ENCODE results near the gene RNU7-1. TPM values are rescaled to one million over a fixed set of nuclear protein-coding genes. Genes with fewer than 3 reads are reported as not detected.
A peak's percentile ranks its signal among the peaks of the same experiment; 100 is the strongest.

RNU7-1 gene
- total RNA-seq, 1 donor from 2014 or later: not detected

DNA sequence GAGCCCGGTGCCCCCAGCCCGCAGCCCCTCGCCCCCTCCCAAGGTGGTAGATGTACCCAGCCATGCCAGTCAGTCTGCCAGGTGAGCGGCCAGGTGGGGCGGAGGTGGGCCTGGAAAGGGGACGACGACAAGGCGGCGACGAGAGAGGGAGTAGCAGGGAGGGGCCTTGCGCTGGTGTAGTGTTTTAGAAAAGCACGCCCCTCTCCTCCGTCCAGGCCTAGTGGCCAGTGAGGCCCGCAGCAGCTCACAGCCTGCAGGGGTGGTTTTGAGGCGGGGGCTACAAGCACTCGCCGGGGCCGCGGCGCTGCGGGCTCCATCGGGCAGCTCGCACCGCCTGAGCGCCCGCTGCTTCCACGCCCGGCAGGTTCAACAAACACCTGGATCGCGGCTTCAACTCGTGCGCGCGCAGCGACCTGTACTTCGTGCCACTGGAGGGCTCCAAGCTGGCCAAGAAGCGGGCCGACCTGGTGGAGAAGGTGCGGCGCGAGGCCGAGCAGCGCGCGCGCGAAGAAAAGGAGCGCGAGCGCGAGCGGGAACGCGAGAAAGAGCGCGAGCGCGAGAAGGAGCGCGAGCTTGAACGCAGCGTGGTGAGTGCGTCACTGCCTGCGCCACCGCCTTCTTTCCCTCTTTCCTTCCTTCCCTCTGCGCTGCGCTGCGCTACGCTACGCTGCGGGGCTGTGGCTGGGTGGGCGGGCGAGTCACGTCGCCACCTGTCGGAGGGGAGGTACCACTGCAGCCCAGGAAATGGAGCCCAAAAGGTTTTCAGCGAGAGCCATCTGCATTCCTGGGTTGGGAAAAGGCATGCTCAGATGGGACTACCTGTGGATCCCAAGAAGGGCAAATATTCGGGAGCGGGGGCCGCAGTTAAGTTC lies 5.9 kb upstream of the RNU7-1 start:
- Mint-ChIP-seq H3K4me3 (peak overlapping the region; percentile 90), H3K36me3 (peaks cover 46% of the 10 kb centered on the region), H3K27ac (peak overlapping the region; percentile 94), H3K4me1 (ENCODE audit: unreplicated experiment) (peaks cover 25% of the 10 kb centered on the region), H3K27me3 (no peaks in the 10 kb centered on the region), H3K9me3 (no peaks in the 10 kb centered on the region)
- TF ChIP-seq, protein P1, sequence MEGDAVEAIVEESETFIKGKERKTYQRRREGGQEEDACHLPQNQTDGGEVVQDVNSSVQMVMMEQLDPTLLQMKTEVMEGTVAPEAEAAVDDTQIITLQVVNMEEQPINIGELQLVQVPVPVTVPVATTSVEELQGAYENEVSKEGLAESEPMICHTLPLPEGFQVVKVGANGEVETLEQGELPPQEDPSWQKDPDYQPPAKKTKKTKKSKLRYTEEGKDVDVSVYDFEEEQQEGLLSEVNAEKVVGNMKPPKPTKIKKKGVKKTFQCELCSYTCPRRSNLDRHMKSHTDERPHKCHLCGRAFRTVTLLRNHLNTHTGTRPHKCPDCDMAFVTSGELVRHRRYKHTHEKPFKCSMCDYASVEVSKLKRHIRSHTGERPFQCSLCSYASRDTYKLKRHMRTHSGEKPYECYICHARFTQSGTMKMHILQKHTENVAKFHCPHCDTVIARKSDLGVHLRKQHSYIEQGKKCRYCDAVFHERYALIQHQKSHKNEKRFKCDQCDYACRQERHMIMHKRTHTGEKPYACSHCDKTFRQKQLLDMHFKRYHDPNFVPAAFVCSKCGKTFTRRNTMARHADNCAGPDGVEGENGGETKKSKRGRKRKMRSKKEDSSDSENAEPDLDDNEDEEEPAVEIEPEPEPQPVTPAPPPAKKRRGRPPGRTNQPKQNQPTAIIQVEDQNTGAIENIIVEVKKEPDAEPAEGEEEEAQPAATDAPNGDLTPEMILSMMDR (conservative IDR thresholded peaks at IDR 0.05): peak; percentile 95
- peak; percentile 94 for DNase-seq (ENCODE audit: extremely low spot score, unreplicated experiment)

- no peaks in the 10 kb centered on the region for H3K9me3 Mint-ChIP-seq
- peak overlapping the region; percentile 90 for H3K4me3 Mint-ChIP-seq
- DNase-seq (ENCODE audit: extremely low spot score, unreplicated experiment): no peak
- peaks cover 22% of the 10 kb centered on the region for H3K4me1 Mint-ChIP-seq (ENCODE audit: unreplicated experiment)
- peaks cover 44% of the 10 kb centered on the region for H3K36me3 Mint-ChIP-seq
- H3K27ac Mint-ChIP-seq: peak overlapping the region; percentile 94
- H3K27me3 Mint-ChIP-seq: peaks cover 2% of the 10 kb centered on the region
- TF ChIP-seq, protein P1 (conservative IDR thresholded peaks at IDR 0.05): peak; percentile 7
Observed at GRCh38 chr12:6938353-6939190, 5.0 kb upstream of the RNU7-1 start.

DNA sequence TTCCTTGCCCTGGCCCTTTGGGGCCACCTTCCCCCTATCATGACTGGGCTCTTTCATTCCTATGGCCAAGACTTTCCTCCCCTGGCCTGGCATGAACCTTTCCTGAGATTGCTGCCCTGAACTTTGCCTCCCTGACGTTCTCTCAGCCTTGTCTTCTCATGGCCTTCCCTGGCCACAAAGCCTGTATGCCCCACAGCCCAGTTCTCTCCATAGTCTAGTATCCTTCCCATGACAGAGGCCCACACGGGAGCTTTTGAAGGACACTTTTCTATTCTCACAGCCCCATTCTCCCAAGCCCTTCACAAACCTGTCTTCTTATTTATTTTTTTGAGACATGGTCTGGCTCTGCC lies 4.5 kb upstream of the RNU7-1 start:
- H3K9me3 Mint-ChIP-seq: no peaks in the 10 kb centered on the region
- H3K27ac Mint-ChIP-seq: peak overlapping the region; percentile 82
- H3K36me3 Mint-ChIP-seq: peaks cover 39% of the 10 kb centered on the region
- H3K27me3 Mint-ChIP-seq: peaks cover 5% of the 10 kb centered on the region
- H3K4me1 Mint-ChIP-seq (ENCODE audit: unreplicated experiment): peaks cover 18% of the 10 kb centered on the region
- TF ChIP-seq, protein P1 (conservative IDR thresholded peaks at IDR 0.05): no peak
- H3K4me3 Mint-ChIP-seq: peak overlapping the region; percentile 78
- DNase-seq (ENCODE audit: extremely low spot score, unreplicated experiment): no peak

DNA sequence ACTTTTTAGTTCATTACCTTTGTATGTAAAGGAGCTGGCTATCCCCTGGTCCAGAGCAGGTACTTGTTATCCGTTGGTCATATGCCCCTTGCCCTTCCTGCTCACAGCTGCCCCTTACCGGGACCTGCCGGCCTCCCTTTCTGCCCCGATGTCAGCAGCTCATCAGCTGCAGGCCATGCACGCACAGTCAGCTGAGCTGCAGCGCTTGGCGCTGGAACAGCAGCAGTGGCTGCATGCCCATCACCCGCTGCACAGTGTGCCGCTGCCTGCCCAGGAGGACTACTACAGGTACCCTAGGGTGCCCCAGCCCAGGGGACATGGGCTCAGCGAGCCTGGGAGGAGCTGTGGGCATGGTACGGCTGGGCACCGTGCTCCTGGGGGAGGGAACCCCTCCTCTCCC lies 2.3 kb upstream of the RNU7-1 start:
- DNase-seq (ENCODE audit: extremely low spot score, unreplicated experiment): no peak
- Mint-ChIP-seq H3K36me3 (peaks cover 25% of the 10 kb centered on the region), H3K27ac (peak overlapping the region; percentile 76), H3K9me3 (no peaks in the 10 kb centered on the region), H3K27me3 (peaks cover 9% of the 10 kb centered on the region), H3K4me3 (peak overlapping the region; percentile 26), H3K4me1 (ENCODE audit: unreplicated experiment) (peaks cover 18% of the 10 kb centered on the region)
- TF ChIP-seq, protein P1 (conservative IDR thresholded peaks at IDR 0.05): no peak

DNA sequence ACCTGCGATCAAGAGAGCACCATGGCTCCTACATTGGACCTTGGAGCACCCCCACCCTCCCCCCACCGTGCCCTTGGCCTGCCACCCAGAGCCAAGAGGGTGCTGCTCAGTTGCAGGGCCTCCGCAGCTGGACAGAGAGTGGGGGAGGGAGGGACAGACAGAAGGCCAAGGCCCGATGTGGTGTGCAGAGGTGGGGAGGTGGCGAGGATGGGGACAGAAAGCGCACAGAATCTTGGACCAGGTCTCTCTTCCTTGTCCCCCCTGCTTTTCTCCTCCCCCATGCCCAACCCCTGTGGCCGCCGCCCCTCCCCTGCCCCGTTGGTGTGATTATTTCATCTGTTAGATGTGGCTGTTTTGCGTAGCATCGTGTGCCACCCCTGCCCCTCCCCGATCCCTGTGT lies 1.8 kb upstream of the RNU7-1 start:
- Mint-ChIP-seq H3K9me3 (no peaks in the 10 kb centered on the region), H3K36me3 (peaks cover 20% of the 10 kb centered on the region), H3K4me3 (no peak overlapping the region), H3K4me1 (ENCODE audit: unreplicated experiment) (peaks cover 13% of the 10 kb centered on the region), H3K27me3 (peaks cover 9% of the 10 kb centered on the region), H3K27ac (peak overlapping the region; percentile 99)
- TF ChIP-seq, protein P1 (conservative IDR thresholded peaks at IDR 0.05): no peak
- DNase-seq (ENCODE audit: extremely low spot score, unreplicated experiment): no peak
